K562 (cell line): ENCODE measurements around the gene ATP5F1C. TPM values are rescaled to one million over a fixed set of nuclear protein-coding genes. Genes with fewer than 3 reads are reported as not detected.

Source experiments
- ETS1 ChIP-seq: conservative IDR thresholded peaks from 2 replicates; pipeline ENCODE4 v1.6.1; 2011; ENCODE audit warnings: low read depth, mild to moderate bottlenecking, low read length; ENCODE audit not compliant: control insufficient read depth
- FOS ChIP-seq: IDR thresholded peaks from 3 replicates; pipeline ENCODE4 v1.6.1; 2011; ENCODE audit not compliant: insufficient read length; ENCODE audit errors: extremely low read depth
- KHSRP ChIP-seq: fragments of 450-650 bp; IDR thresholded peaks from 2 replicates; pipeline ENCODE4 v1.6.1; 2017
- MLLT1 ChIP-seq, 2 experiments: fragments of 450-650 bp; IDR thresholded peaks; 2 replicates each; pipeline ENCODE4 v1.6.1; 2016
- NFYB ChIP-seq: IDR thresholded peaks from 2 replicates; pipeline ENCODE4 v1.6.1; 2011; ENCODE audit warnings: mild to moderate bottlenecking, moderate library complexity; ENCODE audit not compliant: insufficient read length; ENCODE audit errors: extremely low read depth
- POLR2B ChIP-seq: fragments of 450-650 bp; IDR thresholded peaks from 2 replicates; pipeline ENCODE4 v1.6.1; 2018; ENCODE audit warnings: low read depth; ENCODE audit not compliant: partially characterized antibody
- PURB ChIP-seq: sonication (generic); formaldehyde crosslinking; IDR thresholded peaks from 2 replicates; pipeline ENCODE4 v1.9.0; 2021; ENCODE audit warnings: low read depth, mild to moderate bottlenecking, missing genetic modification reagents
- SIX5 ChIP-seq, 2 experiments: IDR thresholded peaks; 2 replicates each; pipeline ENCODE4 v1.6.1; 2011; ENCODE audit warnings: low read length in 2 of 2, borderline replicate concordance in 1 of 2, low read depth in 1 of 2, mild to moderate bottlenecking in 1 of 2, moderate library complexity in 1 of 2; ENCODE audit not compliant: insufficient read depth in 1 of 2
- SPI1 ChIP-seq: IDR thresholded peaks from 2 replicates; pipeline ENCODE4 v1.6.1; 2011; ENCODE audit warnings: low read depth, low read length, control low read depth, borderline replicate concordance
- SRSF7 ChIP-seq: fragments of 200-400 bp; formaldehyde crosslinking; optimal IDR thresholded peaks from 2 replicates; pipeline ENCODE3; 2017; ENCODE audit warnings: mild to moderate bottlenecking, low read depth, low read length
- XRCC3 ChIP-seq: fragments of 450-650 bp; IDR thresholded peaks from 2 replicates; pipeline ENCODE4 v1.6.1; 2017; ENCODE audit warnings: mild to moderate bottlenecking, moderate library complexity
- ZKSCAN3 ChIP-seq: fragments of 250-450 bp; sonication (Bioruptor Pico); IDR thresholded peaks from 2 replicates; pipeline ENCODE4 v1.4.0; 2020
- ZNF384 ChIP-seq: IDR thresholded peaks from 2 replicates; pipeline ENCODE4 v1.6.1; 2012; ENCODE audit warnings: low read depth, low read length, improper control_type of control experiment
- polyA plus RNA-seq, 8 experiments: library from polyadenylated mRNA; depleted of rRNA in 4 of 8; stranded (reverse) in 5 of 8; unstranded in 3 of 8; fragments of >200 nt; fragmentation: Nextera tagmentation in 2 of 8; fragmentation: Illumina TruSeq in 1 of 8; extraction: Ambion mirVana in 2 of 8; extraction: Trizol in 1 of 8; gene quantifications; 2 replicates each; pipeline versions ENCODE4 v1.2.1 to v1.2.3, GENCODE V29; 2011 to 2014; ENCODE audit warnings: inconsistent platforms in 1 of 8, missing spikeins in 1 of 8
- total RNA-seq, 7 experiments: library from RNA; depleted of rRNA in 6 of 7; stranded (reverse); fragments of >200 nt in 6 of 7; fragmentation: Illumina TruSeq in 2 of 7; extraction: Trizol in 2 of 7; gene quantifications; 2 replicates each; pipeline versions ENCODE4 v1.2.1 to v1.2.3, GENCODE V29; 2011 to 2021; ENCODE audit warnings: low replicate concordance in 1 of 7
- TF ChIP-seq, protein P1 (sequence below): sonication (generic); formaldehyde crosslinking; IDR thresholded peaks from 2 replicates; pipeline ENCODE4 v1.8.0; 2023; ENCODE audit warnings: missing genetic modification reagents, mild to moderate bottlenecking, borderline replicate concordance

The ATP5F1C gene
- total and polyA plus RNA-seq, 9 of the 15 experiments (the other 6 are each of a cell fraction or from before 2014, with no cell fraction given), result 389 to 1,475 (median 559) TPM

GRCh38 chr10:7787857-7788638 is at the start of gene ATP5F1C, which contains the start of gene KIN (continued):
- TF ChIP-seq POLR2B (peak; percentile 95), KHSRP (no peak), SPI1 (peak; percentile 56; the same call in 1 of the 2 replicates), MLLT1 (IDR thresholded peaks at IDR 0.05) (peak in 1 of 2 experiments; percentile 49; a peak in 1 of 4 replicates), ZNF384 (no peak), SIX5 (IDR thresholded peaks at IDR 0.05; ENCODE audit: borderline replicate concordance in 1 of 2, insufficient read depth in 1 of 2, low read depth in 1 of 2, low read length in 2 of 2) (no peak), NFYB (no peak), FOS (no peak), SRSF7 (no peak), PURB (CRISPR knock-in tag) (no peak), ZKSCAN3 (CRISPR knock-in tag) (no peak), ETS1 (0 out of 2 replicates have a peak, but pooled peaks have one; percentile 21), XRCC3 (no peak)
- TF ChIP-seq, protein P1, sequence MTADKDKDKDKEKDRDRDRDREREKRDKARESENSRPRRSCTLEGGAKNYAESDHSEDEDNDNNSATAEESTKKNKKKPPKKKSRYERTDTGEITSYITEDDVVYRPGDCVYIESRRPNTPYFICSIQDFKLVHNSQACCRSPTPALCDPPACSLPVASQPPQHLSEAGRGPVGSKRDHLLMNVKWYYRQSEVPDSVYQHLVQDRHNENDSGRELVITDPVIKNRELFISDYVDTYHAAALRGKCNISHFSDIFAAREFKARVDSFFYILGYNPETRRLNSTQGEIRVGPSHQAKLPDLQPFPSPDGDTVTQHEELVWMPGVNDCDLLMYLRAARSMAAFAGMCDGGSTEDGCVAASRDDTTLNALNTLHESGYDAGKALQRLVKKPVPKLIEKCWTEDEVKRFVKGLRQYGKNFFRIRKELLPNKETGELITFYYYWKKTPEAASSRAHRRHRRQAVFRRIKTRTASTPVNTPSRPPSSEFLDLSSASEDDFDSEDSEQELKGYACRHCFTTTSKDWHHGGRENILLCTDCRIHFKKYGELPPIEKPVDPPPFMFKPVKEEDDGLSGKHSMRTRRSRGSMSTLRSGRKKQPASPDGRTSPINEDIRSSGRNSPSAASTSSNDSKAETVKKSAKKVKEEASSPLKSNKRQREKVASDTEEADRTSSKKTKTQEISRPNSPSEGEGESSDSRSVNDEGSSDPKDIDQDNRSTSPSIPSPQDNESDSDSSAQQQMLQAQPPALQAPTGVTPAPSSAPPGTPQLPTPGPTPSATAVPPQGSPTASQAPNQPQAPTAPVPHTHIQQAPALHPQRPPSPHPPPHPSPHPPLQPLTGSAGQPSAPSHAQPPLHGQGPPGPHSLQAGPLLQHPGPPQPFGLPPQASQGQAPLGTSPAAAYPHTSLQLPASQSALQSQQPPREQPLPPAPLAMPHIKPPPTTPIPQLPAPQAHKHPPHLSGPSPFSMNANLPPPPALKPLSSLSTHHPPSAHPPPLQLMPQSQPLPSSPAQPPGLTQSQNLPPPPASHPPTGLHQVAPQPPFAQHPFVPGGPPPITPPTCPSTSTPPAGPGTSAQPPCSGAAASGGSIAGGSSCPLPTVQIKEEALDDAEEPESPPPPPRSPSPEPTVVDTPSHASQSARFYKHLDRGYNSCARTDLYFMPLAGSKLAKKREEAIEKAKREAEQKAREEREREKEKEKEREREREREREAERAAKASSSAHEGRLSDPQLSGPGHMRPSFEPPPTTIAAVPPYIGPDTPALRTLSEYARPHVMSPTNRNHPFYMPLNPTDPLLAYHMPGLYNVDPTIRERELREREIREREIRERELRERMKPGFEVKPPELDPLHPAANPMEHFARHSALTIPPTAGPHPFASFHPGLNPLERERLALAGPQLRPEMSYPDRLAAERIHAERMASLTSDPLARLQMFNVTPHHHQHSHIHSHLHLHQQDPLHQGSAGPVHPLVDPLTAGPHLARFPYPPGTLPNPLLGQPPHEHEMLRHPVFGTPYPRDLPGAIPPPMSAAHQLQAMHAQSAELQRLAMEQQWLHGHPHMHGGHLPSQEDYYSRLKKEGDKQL (CRISPR knock-in tag), result no peak
